Mesothelial cell of epicardium (in vitro differentiated cells): Measurements from ENCODE around the gene EIF4E1B. TPM values are rescaled to one million over a fixed set of nuclear protein-coding genes. Genes with fewer than 3 reads are reported as not detected.

ENCODE experiments used
- DNase-seq, 2 experiments: peaks; one replicate each; pipeline ENCODE4 v3.0.0; 2021; ENCODE audit warnings: low spot score in 2 of 2; ENCODE audit not compliant: unreplicated experiment in 2 of 2
- H3K27ac Mint-ChIP-seq: 2 replicates; pipeline ENCODE4 v1.8.0; 2021; ENCODE audit warnings: mixed read lengths
- H3K27me3 Mint-ChIP-seq: 2 replicates; pipeline ENCODE4 v1.8.0; 2021; ENCODE audit warnings: low read depth, mixed read lengths
- H3K36me3 Mint-ChIP-seq: 2 replicates; pipeline ENCODE4 v1.8.0; 2021; ENCODE audit warnings: mixed read lengths
- H3K4me1 Mint-ChIP-seq: 2 replicates; pipeline ENCODE4 v1.8.0; 2021; ENCODE audit warnings: mixed read lengths
- H3K4me3 Mint-ChIP-seq: 2 replicates; pipeline ENCODE4 v1.8.0; 2021; ENCODE audit warnings: mild to moderate bottlenecking, moderate library complexity, mixed read lengths
- H3K9me3 Mint-ChIP-seq: 2 replicates; pipeline ENCODE4 v1.8.0; 2021; ENCODE audit warnings: mixed read lengths
- total RNA-seq: library from RNA; stranded (reverse); gene quantifications from 3 replicates; pipeline ENCODE4 v1.2.1, GENCODE V29; 2021
- TF ChIP-seq, protein P1 (sequence below): fragments of 200-600 bp; sonication (generic); IDR thresholded peaks from one replicate; pipeline ENCODE4 v1.5.0; 2021; ENCODE audit warnings: antibody characterized with exemption; ENCODE audit not compliant: unreplicated experiment

EIF4E1B gene
- total RNA-seq, 1 donor from 2014 or later = not detected

DNA sequence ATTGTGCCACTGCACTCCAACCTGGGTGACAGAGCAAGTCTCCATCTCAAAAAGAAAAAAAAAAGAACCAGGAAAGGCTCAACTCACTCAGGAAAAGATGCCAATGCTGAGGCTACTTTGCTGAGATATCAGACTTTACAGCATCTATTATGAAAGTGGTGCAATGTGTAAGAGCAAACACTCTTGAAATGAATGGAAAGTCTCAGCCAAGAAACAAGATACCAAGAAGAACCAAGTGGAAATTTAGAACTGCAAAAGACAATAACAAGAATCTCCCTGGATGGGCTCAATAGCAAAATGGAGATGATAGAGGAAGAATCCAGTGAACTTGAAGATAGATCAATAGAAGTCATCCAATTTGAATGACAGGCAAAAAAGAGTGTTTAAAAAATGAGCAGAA is 54.5 kb downstream of the EIF4E1B start:
- no peak for DNase-seq
- H3K27me3 Mint-ChIP-seq = peaks cover 68% of the 10 kb centered on the region
- H3K4me3 Mint-ChIP-seq = no peak overlapping the region
- no peak overlapping the region for H3K27ac Mint-ChIP-seq
- H3K4me1 Mint-ChIP-seq = no peaks in the 10 kb centered on the region
- TF ChIP-seq, protein P1, sequence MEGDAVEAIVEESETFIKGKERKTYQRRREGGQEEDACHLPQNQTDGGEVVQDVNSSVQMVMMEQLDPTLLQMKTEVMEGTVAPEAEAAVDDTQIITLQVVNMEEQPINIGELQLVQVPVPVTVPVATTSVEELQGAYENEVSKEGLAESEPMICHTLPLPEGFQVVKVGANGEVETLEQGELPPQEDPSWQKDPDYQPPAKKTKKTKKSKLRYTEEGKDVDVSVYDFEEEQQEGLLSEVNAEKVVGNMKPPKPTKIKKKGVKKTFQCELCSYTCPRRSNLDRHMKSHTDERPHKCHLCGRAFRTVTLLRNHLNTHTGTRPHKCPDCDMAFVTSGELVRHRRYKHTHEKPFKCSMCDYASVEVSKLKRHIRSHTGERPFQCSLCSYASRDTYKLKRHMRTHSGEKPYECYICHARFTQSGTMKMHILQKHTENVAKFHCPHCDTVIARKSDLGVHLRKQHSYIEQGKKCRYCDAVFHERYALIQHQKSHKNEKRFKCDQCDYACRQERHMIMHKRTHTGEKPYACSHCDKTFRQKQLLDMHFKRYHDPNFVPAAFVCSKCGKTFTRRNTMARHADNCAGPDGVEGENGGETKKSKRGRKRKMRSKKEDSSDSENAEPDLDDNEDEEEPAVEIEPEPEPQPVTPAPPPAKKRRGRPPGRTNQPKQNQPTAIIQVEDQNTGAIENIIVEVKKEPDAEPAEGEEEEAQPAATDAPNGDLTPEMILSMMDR = no peak
- peaks cover 3% of the 10 kb centered on the region for H3K36me3 Mint-ChIP-seq
- H3K9me3 Mint-ChIP-seq = peaks cover 10% of the 10 kb centered on the region

DNA sequence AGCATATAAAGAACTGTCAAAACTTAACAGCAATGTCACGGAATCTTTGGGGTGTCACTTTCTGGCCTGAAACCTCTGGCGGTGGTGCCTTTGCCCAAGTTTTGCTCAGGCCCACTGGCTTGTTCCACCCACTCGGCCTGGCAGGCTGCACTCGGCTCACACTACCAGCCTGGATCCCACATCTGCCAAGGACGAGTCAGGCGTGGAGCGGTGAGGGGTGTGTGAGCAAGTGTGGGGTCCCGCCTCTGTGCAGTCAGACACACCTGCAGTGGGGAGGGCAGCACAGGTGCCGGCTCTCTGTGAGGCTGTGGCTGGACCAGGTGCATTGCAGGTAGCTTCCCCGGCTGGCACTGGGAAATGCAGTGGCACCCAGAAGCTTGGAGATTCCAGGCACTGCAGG is 56.8 kb downstream of the EIF4E1B start:
- Mint-ChIP-seq H3K36me3 (peaks cover 3% of the 10 kb centered on the region), H3K27ac (no peak overlapping the region), H3K27me3 (peaks cover 71% of the 10 kb centered on the region), H3K4me3 (no peak overlapping the region), H3K9me3 (peaks cover 10% of the 10 kb centered on the region), H3K4me1 (peaks cover 2% of the 10 kb centered on the region)
- TF ChIP-seq, protein P1 = no peak
- DNase-seq = no peak

DNA sequence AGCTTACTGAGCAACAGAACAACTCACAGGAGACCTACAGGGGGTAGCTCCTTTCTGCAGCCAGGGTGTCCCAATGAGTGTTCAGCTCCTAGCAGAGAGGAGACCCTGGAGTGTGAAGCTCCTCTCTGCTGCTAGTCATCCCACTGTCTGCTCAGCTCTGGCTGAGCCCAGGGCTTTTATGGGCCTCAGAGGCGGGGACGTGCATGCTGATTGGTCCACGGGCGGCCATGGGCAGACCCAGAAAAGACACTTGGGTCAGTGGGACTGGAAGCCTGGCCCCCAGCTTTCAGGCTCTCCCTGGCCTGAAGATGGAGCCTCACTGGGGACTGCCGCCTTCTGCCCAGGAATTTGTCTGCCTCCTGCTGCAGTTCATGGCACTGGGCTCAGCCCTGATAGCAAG is 57.4 kb downstream of the EIF4E1B start:
- peaks cover 71% of the 10 kb centered on the region for H3K27me3 Mint-ChIP-seq
- peaks cover 7% of the 10 kb centered on the region for H3K4me1 Mint-ChIP-seq
- H3K27ac Mint-ChIP-seq = no peak overlapping the region
- peaks cover 10% of the 10 kb centered on the region for H3K9me3 Mint-ChIP-seq
- TF ChIP-seq, protein P1 = no peak
- peaks cover 3% of the 10 kb centered on the region for H3K36me3 Mint-ChIP-seq
- H3K4me3 Mint-ChIP-seq = no peak overlapping the region
- no peak for DNase-seq

DNA sequence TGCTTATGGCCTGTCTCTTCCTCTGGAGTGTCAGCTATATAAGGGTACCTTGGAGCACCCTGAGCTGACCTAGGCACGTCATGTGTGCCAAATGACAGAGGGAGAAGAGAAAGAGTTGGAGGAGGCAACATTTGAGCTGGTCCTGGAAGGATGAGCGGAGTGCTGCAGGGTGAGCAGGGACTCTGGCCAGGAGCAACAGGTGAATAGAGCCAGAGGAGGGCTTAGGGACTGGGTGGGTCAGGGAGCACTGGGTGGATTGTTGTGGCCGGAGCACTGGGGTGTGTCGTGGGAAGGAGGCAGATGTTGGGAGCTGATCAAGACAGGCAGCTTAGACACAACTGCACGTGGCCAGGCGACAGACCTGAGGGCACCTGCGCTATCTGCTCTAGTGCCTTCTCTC is 60.4 kb downstream of the EIF4E1B start:
- Mint-ChIP-seq H3K36me3 (no peaks in the 10 kb centered on the region), H3K4me3 (no peak overlapping the region), H3K27me3 (peaks cover 73% of the 10 kb centered on the region), H3K27ac (no peak overlapping the region), H3K9me3 (no peaks in the 10 kb centered on the region), H3K4me1 (peaks cover 16% of the 10 kb centered on the region)
- no peak for DNase-seq
- TF ChIP-seq, protein P1 = no peak

DNA sequence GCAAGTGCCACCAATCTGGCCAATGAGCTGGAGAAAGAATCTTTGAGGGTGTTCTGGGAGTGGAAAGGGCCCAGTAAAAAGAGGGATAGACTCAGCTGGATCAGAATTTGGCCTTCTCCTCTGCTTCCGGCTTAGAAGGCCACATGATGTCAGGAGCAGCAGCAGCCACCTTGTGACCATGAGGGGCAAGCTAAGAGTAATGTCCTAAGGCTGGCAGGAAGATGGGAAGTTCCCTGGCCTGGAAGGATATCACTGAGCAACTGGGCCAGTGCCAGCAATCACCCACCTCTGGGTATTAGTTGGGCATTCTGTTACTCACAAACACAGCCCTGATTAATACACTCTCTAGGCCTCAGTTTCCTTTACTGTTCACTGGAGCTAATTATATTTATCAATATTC is 61.0 kb downstream of the EIF4E1B start:
- Mint-ChIP-seq H3K4me1 (peaks cover 16% of the 10 kb centered on the region), H3K9me3 (no peaks in the 10 kb centered on the region), H3K27me3 (peaks cover 78% of the 10 kb centered on the region), H3K27ac (no peak overlapping the region), H3K4me3 (no peak overlapping the region), H3K36me3 (no peaks in the 10 kb centered on the region)
- TF ChIP-seq, protein P1 = no peak
- DNase-seq = no peak

DNA sequence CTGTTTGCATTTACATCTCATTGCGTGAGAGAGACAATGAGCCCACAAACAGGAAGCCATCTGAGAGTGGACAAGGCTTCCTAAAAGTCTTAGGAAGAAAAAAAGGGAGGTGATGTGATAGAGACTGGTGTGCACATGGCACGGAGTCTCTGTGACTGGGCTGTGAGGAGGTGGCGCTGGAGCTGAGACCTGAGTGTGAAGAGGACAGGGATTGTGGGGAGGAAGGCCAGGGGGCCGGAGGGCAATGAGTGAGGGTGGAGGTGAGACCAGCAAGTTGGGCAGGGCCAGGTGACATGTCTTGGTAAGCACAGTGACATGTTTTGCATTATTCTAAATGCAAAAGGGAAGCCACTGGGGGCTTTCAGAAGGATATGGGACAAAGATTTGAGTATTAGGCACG is 61.9 kb downstream of the EIF4E1B start:
- Mint-ChIP-seq H3K4me1 (peaks cover 16% of the 10 kb centered on the region), H3K9me3 (no peaks in the 10 kb centered on the region), H3K27me3 (peaks cover 86% of the 10 kb centered on the region), H3K36me3 (no peaks in the 10 kb centered on the region), H3K27ac (no peak overlapping the region), H3K4me3 (no peak overlapping the region)
- DNase-seq = no peak
- TF ChIP-seq, protein P1 = no peak
